HepG2 (cell line): ENCODE results near the gene RPL35A. TPM values are rescaled to one million over a fixed set of nuclear protein-coding genes. Genes with fewer than 3 reads are reported as not detected.

Source experiments
- ATAC-seq: fragments of 200-7000 bp; cut with Tn5 transposase; 3 replicates; pipeline ENCODE4 v1.9.1; 2020; ENCODE audit warnings: mild to moderate bottlenecking, moderate library complexity
- BruUV-seq: library from RNA; stranded (reverse); fragments of 400-500 nt; replicated peaks from 2 replicates; lab custom pipeline; 2021; lab: Mats Ljungman, UMichigan
- CTCF ChIA-PET: fragments of 300-600 bp; formaldehyde crosslinking; extraction: SDS; loops from one replicate; lab custom pipeline; 2021; ENCODE audit warnings: low total read pairs, inconsistent platforms, low intra/inter-chr PET ratio; lab: Yijun Ruan, JAX
- POLR2A ChIA-PET: fragments of 350-600 bp; sonication (Branson Sonifier 250); formaldehyde crosslinking; loops from one replicate; lab custom pipeline; 2020; ENCODE audit warnings: antibody characterized with exemption, inconsistent platforms; lab: Yijun Ruan, JAX
- DNase-seq: peaks from one replicate; pipeline ENCODE4 v3.0.0-alpha.2; 2015; ENCODE audit warnings: low spot score
- FAIRE-seq: peaks from 3 replicates; lab custom pipeline; 2011; peaks lifted over from hg19 to GRCh38; lab: Jason Lieb, UNC
- H2AFZ ChIP-seq: one replicate; pipeline ENCODE4 v1.6.1; 2011; ENCODE audit warnings: low read length, inconsistent platforms
- H3K27ac ChIP-seq: fragments of 300-600 bp; 3 replicates; pipeline ENCODE4 v1.8.0; 2011; ENCODE audit warnings: mixed run types, mild to moderate bottlenecking, mixed read lengths, low read length, inconsistent platforms; ENCODE audit not compliant: insufficient read depth; ENCODE audit errors: extremely low read length
- H3K27me3 ChIP-seq, 2 experiments: fragments of 200-600 bp in 1 of 2; 2 replicates in 1 of 2; 3 replicates in 1 of 2; pipeline versions ENCODE4 v1.6.0 to v1.8.0; 2011; ENCODE audit warnings: low read length in 2 of 2, mild to moderate bottlenecking in 2 of 2, moderate library complexity in 2 of 2, inconsistent platforms in 1 of 2; ENCODE audit not compliant: insufficient read depth in 2 of 2, control insufficient read depth in 1 of 2
- H3K36me3 ChIP-seq, 2 experiments: fragments of 200-600 bp in 1 of 2; replicated peaks in 1 of 2; 2 replicates in 1 of 2; 3 replicates in 1 of 2; pipeline versions ENCODE4 v1.5.1 to v1.8.0; 2011; ENCODE audit warnings: low read length in 2 of 2, inconsistent platforms in 1 of 2; ENCODE audit not compliant: insufficient read depth in 2 of 2, control insufficient read depth in 1 of 2
- H3K4me1 ChIP-seq: 2 replicates; pipeline ENCODE4 v1.5.1; 2012; ENCODE audit warnings: low read length, inconsistent platforms; ENCODE audit not compliant: insufficient read depth
- H3K4me2 ChIP-seq: 2 replicates; pipeline ENCODE4 v1.6.0; 2011; ENCODE audit warnings: low read depth, low read length, inconsistent platforms
- H3K4me3 ChIP-seq, 3 experiments: fragments of 200-600 bp in 1 of 3; sonication (generic), shearing (Covaris generic) in 1 of 3; replicated peaks in 1 of 3; 2 replicates each; pipeline ENCODE4 v1.5.1; 2011 to 2016; ENCODE audit warnings: low read length in 3 of 3, inconsistent platforms in 2 of 3, low read depth in 2 of 3, mild to moderate bottlenecking in 2 of 3, control low read depth in 1 of 3, mixed read lengths in 1 of 3; ENCODE audit not compliant: insufficient read depth in 1 of 3
- H3K79me2 ChIP-seq: one replicate; pipeline ENCODE4 v1.6.1; 2011; ENCODE audit warnings: low read length, inconsistent platforms; ENCODE audit not compliant: insufficient read depth
- H3K9ac ChIP-seq: 2 replicates; pipeline ENCODE4 v1.6.0; 2011; ENCODE audit warnings: mild to moderate bottlenecking, low read depth, low read length, inconsistent platforms; ENCODE audit not compliant: insufficient read depth
- H3K9me3 ChIP-seq: 2 replicates; pipeline ENCODE4 v1.5.1; 2012; ENCODE audit warnings: mild to moderate bottlenecking, low read length
- H4K20me1 ChIP-seq: 2 replicates; pipeline ENCODE4 v1.6.0; 2011; ENCODE audit warnings: inconsistent platforms, mild to moderate bottlenecking, low read length, moderate library complexity; ENCODE audit not compliant: insufficient read depth
- CHD4 ChIP-seq: fragments of 200-600 bp; sonication (generic); IDR thresholded peaks from 2 replicates; pipeline ENCODE4 v1.7.0; 2017; ENCODE audit warnings: mild to moderate bottlenecking, low read length, borderline replicate concordance
- EHMT2 ChIP-seq: fragments of 200-600 bp; sonication (generic); IDR thresholded peaks from 2 replicates; pipeline ENCODE4 v1.7.0; 2017; ENCODE audit warnings: antibody characterized with exemption, low read depth, low read length, borderline replicate concordance
- ETV5 ChIP-seq: IDR thresholded peaks from 2 replicates; pipeline ENCODE4 v1.6.1; 2018; ENCODE audit warnings: missing biosample characterization, missing genetic modification reagents, inconsistent platforms, borderline replicate concordance
- SP140L ChIP-seq: sonication (generic); formaldehyde crosslinking; IDR thresholded peaks from 2 replicates; pipeline ENCODE4 v1.4.0; 2020; ENCODE audit warnings: missing genetic modification reagents, borderline replicate concordance
- ZKSCAN1 ChIP-seq: fragments of 150-350 bp; IDR thresholded peaks from 2 replicates; pipeline ENCODE4 v1.6.1; 2014; ENCODE audit warnings: low read length
- ZMYM2 ChIP-seq: sonication (generic); formaldehyde crosslinking; IDR thresholded peaks from 2 replicates; pipeline ENCODE4 v1.8.0; 2022; ENCODE audit warnings: mild to moderate bottlenecking, missing genetic modification reagents
- ZMYM3 ChIP-seq: sonication (generic); formaldehyde crosslinking; IDR thresholded peaks from 2 replicates; pipeline ENCODE4 v1.5.1; 2020; ENCODE audit warnings: mild to moderate bottlenecking, missing genetic modification reagents
- ZNF777 ChIP-seq: sonication (generic); formaldehyde crosslinking; IDR thresholded peaks from 2 replicates; pipeline ENCODE4 v1.4.0; 2020; ENCODE audit warnings: missing genetic modification reagents
- WGBS: methylation state at CpG from one replicate; pipeline ENCODE4 v1.1.6; 2017; ENCODE audit warnings: low lambda C conversion rate; 5-methylcytosine and 5-hydroxymethylcytosine counted together
- in situ Hi-C: cut with HindIII; loops from 2 replicates; pipeline ENCODE4 v1.10.0; 2017; ENCODE audit warnings: low pct_unique_long_range_greater_than_20kb; ENCODE audit not compliant: extremely low pct_ligation_motif_present
- intact Hi-C: fragments of 100-400 bp; cut with micrococcal nuclease; formaldehyde crosslinking; loops from one replicate; pipeline ENCODE4 v1.10.0; 2022; ENCODE audit not compliant: unreplicated experiment
- polyA plus RNA-seq, 8 experiments: library from polyadenylated mRNA; depleted of rRNA in 3 of 8; stranded (reverse) in 7 of 8; unstranded in 1 of 8; fragments of >200 nt; fragmentation: Illumina TruSeq in 4 of 8; extraction: Trizol in 4 of 8; gene quantifications; 2 replicates each; pipeline versions ENCODE4 v1.2.1 to v1.2.3, GENCODE V29; 2011 to 2016; ENCODE audit warnings: low read depth in 4 of 8, missing spikeins in 1 of 8, mixed read lengths in 1 of 8; ENCODE audit not compliant: insufficient read depth in 1 of 8
- total RNA-seq, 5 experiments: library from RNA; depleted of rRNA; stranded (reverse); fragments of >200 nt; fragmentation: Illumina TruSeq; extraction: Trizol; gene quantifications; 2 replicates each; pipeline ENCODE4 v1.2.3, GENCODE V29; 2016; ENCODE audit warnings: low read depth in 1 of 5
- TF ChIP-seq, protein P1 (sequence below): sonication (generic); formaldehyde crosslinking; IDR thresholded peaks from 2 replicates; pipeline ENCODE4 v1.5.0; 2020; ENCODE audit warnings: missing genetic modification reagents, mild to moderate bottlenecking, borderline replicate concordance
- TF ChIP-seq, protein P2 (sequence below): IDR thresholded peaks from 2 replicates; pipeline ENCODE4 v1.6.1; 2012; ENCODE audit warnings: inconsistent platforms

The RPL35A gene
- total and polyA plus RNA-seq, 2 of the 13 experiments (the other 11 are each of a cell fraction or from before 2014, with no cell fraction given): 1,001 to 1,582 TPM

DNA sequence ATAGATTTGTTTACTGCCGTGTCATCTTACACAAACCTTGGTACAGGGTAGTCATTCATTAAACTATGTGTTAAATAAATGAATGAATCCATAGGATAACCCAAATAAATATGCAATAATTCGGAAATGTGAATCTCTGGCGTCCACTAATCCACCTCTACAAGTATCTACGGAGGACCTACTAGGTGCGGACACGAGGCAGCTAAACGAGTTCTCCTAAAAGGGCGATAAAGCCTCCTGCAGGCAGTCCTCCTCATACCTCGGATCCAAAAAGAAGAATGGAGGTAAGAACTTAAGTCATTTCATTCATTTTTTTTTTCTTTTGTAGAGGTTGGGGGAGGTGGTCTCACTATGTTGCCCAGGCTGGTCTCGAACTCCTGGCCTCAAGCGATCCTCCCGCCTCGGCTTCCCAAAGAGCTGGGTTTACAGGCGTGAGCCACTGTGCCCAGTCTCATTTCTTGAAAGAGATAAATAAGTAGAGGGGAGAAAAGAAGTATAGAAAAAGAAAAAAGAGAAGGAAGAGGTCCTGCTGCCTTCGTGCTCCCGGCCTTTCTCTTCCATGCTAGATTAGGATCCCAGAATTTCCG lies 706 bp upstream of the RPL35A start:
- Histone ChIP-seq H3K9ac (peak overlapping the region; percentile 96), H3K9me3 (no peaks in the 10 kb centered on the region), H3K4me1 (peaks cover 46% of the 10 kb centered on the region), H3K27me3 (no peaks in the 10 kb centered on the region; a peak in 1 of 5 replicates), H3K27ac (peak overlapping the region; percentile 94), H3K79me2 (peaks cover 39% of the 10 kb centered on the region), H2AFZ (peak overlapping the region; percentile 89), H3K36me3 (peaks cover 11 to 24% of the 10 kb centered on the region in 2 experiments), H4K20me1 (peaks cover 31% of the 10 kb centered on the region), H3K4me2 (peak overlapping the region; percentile 91), H3K4me3 (peak overlapping the region; percentile 42 to 90 (median 82))
- CTCF ChIA-PET: interaction anchor here (1.0 kb wide), 1 partner anchor 44 kb away, joined by 3 read pairs; no protein-coding TSS in a partner anchor
- ATAC-seq (peak; percentile 11; the same call in 1 of the 3 replicates), FAIRE-seq (no peak), DNase-seq (no peak)
- TSS peak; percentile 80 for BruUV-seq
- intact Hi-C loops: no loop called here
- POLR2A ChIA-PET: interaction anchor here (0.7 to 0.8 kb wide), 2 partner anchors 10 to 14 kb away, joined by 4 to 7 read pairs; no protein-coding TSS in a partner anchor
- TF ChIP-seq ETV5 (CRISPR knock-in tag) (no peak), ZMYM3 (peak; percentile 85), ZNF777 (CRISPR knock-in tag) (no peak), SP140L (0 out of 2 replicates have a peak, but pooled peaks have one; percentile 6), EHMT2 (peak; percentile 67; the same call in 1 of the 2 replicates), ZMYM2 (CRISPR knock-in tag) (0 out of 2 replicates have a peak, but pooled peaks have one; percentile 26), CHD4 (peak; percentile 79; the same call in 1 of the 2 replicates), ZKSCAN1 (peak; percentile 68; the same call in 1 of the 2 replicates)
- TF ChIP-seq, protein P1, sequence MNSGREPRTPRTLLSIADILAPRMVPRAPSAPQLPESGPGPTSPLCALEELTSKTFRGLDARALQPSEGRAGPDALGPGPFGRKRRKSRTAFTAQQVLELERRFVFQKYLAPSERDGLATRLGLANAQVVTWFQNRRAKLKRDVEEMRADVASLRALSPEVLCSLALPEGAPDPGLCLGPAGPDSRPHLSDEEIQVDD (CRISPR knock-in tag): no peak
- TF ChIP-seq, protein P2, sequence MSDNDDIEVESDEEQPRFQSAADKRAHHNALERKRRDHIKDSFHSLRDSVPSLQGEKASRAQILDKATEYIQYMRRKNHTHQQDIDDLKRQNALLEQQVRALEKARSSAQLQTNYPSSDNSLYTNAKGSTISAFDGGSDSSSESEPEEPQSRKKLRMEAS: no peak
- in situ Hi-C loops: no loop called here
- WGBS: 19% methylated on average over 17 of the region's 17 CpGs
